Epithelial cell of esophagus (primary cell): ENCODE data around the gene UQCR10.
A peak's percentile ranks its signal among the peaks of the same experiment; 100 is the strongest.

Experiments
- DNase-seq: peaks from one replicate; pipeline ENCODE4 v3.0.0; 2010; ENCODE audit warnings: low read depth
- H3K4me3 ChIP-seq: 2 replicates; pipeline ENCODE4 v1.5.1; 2011; ENCODE audit warnings: mild to moderate bottlenecking, low read length, control low read depth
- TF ChIP-seq, protein P1 (sequence below): IDR thresholded peaks from 2 replicates; pipeline ENCODE4 v1.5.1; 2011; ENCODE audit warnings: low read depth, mild to moderate bottlenecking, low read length, control low read depth, inconsistent platforms; ENCODE audit not compliant: insufficient read depth; ENCODE audit errors: missing control alignments

UQCR10 gene

DNA sequence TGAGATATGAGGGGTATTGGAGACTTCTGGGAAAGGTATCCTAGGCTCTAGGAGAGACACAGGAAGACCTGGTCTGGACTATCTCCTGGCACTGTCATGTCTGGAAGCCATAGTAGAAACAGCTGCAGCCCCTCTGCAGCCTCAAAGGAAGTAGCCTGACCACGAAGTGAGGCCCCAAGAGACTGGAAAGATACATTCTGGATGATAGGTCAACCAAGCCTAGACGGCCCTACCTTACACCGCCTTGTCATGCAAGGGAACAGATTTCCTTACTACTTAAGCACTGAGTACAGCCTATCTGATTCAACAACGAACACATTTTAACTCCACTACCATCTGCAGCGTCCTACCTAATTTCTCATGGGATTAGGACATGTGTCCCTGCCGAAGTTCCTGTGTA is 31.1 kb downstream of the UQCR10 start:
- no peak overlapping the region for H3K4me3 ChIP-seq
- TF ChIP-seq, protein P1, sequence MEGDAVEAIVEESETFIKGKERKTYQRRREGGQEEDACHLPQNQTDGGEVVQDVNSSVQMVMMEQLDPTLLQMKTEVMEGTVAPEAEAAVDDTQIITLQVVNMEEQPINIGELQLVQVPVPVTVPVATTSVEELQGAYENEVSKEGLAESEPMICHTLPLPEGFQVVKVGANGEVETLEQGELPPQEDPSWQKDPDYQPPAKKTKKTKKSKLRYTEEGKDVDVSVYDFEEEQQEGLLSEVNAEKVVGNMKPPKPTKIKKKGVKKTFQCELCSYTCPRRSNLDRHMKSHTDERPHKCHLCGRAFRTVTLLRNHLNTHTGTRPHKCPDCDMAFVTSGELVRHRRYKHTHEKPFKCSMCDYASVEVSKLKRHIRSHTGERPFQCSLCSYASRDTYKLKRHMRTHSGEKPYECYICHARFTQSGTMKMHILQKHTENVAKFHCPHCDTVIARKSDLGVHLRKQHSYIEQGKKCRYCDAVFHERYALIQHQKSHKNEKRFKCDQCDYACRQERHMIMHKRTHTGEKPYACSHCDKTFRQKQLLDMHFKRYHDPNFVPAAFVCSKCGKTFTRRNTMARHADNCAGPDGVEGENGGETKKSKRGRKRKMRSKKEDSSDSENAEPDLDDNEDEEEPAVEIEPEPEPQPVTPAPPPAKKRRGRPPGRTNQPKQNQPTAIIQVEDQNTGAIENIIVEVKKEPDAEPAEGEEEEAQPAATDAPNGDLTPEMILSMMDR, result no peak
- DNase-seq, result no peak

DNA sequence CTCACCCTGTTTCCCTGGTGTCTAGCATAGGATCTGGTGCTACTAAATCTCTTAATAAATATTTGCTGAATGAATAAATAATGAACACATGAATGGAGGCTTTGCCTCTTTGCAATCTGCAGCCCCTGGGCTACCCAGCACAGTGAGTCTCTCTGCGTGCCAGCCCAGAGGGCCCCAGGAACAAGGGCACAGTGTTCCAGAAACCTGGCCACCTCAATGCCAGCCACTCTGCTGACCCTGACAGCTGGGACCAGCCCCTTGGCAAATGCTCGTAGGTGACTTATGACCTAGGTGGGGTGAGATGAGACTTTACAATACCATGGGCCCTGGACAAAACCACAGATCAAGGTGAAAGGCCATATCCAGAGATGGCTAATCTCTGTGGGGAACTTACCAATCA is 31.6 kb downstream of the UQCR10 start:
- TF ChIP-seq, protein P1, result no peak
- no peak for DNase-seq
- no peak overlapping the region for H3K4me3 ChIP-seq

DNA sequence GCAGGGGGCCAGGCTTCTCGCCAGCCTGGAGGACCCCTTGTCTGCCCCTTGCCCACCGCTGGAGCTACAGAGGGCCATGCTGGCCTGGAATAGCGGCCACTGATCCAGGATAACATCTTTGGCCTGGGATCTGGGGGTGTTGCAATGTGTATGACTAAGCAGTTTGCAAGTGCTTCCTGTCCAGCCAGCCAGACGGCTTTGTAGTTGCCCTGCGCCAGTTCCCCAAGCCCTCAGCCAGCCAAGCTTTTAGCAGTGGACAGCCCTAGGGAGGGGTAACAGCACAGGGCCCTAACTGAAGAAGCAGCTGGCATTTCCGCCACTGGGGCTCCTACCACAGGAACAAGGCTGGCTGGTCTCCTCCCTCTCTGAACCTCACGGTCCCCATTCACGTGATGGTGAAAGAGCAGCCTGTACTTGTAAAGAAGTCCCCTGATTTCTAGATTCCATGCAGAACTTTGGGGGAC is 32.1 kb downstream of the UQCR10 start:
- no peak overlapping the region for H3K4me3 ChIP-seq
- DNase-seq, result peak; percentile 95
- TF ChIP-seq, protein P1, result no peak

DNA sequence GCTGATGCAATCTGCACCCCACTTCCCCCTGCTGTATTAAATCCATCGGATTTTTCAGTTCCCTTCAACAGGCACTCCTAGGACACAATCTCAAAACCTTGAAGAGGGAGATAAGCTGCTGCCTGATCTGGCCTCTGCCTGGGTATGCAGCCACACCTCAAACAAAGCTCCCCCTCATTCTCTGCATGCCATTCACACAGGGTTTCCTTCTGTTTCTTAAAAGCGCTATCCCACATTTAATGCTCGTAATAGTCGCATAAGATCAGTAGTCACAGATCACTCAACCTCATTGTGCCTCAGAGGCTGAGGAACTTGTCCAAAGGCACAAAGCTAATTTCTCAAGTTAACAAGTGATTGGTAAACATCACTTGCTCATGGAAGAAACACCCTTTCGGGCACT is 34.0 kb downstream of the UQCR10 start:
- TF ChIP-seq, protein P1, result no peak
- no peak overlapping the region for H3K4me3 ChIP-seq
- DNase-seq, result no peak

DNA sequence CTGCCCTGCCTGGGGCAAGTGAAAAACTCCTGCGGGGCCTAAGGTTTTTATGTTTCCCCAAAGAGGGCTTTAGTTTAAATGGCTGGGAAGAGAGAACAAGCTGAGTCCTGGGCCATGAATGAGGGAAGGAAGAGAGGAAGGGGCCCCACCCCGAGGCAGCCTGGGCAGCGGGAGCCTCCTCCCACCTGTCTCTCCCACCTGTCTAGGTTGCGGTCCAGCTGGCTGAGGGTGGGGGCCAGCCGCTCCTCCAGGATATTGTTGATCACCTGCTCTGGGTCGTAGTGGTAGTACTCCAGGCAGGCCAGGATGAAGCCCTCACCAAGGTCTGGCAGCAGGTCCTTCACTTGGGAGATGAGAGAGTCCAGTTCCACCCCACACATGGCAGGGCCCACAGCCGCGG is 34.6 kb downstream of the UQCR10 start:
- TF ChIP-seq, protein P1, result no peak
- DNase-seq, result no peak
- H3K4me3 ChIP-seq, result no peak overlapping the region

DNA sequence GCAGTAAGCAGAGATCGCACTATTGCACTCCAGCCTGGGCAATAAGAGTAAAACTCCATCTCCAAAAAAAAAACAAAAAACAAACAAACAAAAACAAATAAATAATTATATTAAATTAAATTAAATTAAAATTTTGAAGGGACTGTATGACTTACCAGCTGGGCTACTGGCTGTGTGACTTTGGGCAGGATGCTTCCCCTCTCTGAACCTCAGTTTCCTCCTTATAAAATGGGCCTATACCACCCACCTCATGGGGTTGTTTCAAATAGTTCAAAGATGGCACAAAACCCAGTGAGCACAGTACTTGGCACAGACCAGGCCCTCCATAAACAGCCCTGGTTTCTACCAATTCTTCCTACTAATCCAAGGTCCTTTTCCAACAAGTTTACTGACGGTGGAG is 36.0 kb downstream of the UQCR10 start:
- TF ChIP-seq, protein P1, result no peak
- DNase-seq, result no peak
- no peak overlapping the region for H3K4me3 ChIP-seq

DNA sequence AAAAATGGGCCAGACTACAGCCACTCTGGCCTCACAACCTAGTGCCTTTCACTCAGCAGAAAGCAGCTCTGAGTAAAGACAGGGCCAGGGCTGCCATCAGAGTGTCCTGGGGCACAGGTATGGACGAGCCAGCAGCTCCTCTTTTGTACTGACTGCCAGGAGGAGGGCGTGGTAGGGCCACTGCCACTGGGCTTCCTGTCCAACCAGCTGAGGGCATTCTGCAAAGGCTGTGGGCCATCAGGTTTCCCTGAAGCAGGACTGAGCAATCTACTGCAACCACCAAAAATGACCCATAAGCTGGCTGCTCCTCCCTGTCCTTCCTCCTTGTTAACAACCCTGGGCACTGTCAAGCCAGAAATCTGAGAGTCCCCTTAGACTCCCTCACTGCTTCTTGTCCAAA is 37.8 kb downstream of the UQCR10 start:
- TF ChIP-seq, protein P1, result no peak
- DNase-seq, result no peak
- no peak overlapping the region for H3K4me3 ChIP-seq
